Activated CD8-positive, alpha-beta memory T cell treated with anti-CD3 and anti-CD28 coated beads for 4 hours (primary cell): ENCODE data around the gene NR4A2.

Experiments used
- DNase-seq, 2 donors: peaks; one replicate each; pipeline ENCODE4 v3.0.0-alpha.2; 2020; ENCODE audit warnings: low read depth in 2 of 2

Gene NR4A2

DNA sequence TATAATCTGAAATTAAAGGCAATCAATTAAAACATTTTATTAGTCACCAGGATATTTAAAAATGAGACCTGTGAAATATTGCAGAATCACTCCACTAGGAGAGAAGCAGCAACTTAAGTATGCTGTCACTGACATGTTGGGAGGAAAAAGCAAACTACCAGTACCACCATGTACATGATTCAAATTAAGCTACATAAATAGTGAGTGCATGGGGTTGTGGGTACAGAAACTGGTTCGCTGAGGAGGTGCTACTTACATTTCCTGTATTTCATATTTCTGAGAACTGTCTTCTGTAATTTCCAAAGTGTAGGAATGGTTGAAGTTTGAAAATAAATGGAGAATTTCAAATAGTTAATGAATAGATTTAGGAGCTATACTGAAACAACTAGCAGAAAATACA, 7.9 kb upstream of the NR4A2 start:
- no peak for DNase-seq

DNA sequence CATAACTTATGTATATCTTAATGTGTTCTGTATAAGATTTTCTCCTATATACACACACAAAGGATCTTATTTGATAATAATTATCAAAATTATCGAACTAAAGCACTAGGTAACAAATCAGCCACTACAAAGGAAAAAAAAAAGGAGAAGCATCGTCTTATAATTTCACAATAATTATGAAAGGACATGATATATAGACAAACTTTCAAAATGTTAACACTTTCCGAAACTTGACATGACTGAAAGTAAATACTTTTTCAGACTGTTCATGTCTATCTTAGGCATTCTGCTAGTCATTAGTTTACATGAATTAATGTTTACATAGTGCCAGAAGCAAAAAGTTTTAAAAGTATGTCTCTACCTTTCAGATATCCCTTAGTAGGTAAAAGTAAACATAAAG, 7.3 kb upstream of the NR4A2 start:
- no peak for DNase-seq

DNA sequence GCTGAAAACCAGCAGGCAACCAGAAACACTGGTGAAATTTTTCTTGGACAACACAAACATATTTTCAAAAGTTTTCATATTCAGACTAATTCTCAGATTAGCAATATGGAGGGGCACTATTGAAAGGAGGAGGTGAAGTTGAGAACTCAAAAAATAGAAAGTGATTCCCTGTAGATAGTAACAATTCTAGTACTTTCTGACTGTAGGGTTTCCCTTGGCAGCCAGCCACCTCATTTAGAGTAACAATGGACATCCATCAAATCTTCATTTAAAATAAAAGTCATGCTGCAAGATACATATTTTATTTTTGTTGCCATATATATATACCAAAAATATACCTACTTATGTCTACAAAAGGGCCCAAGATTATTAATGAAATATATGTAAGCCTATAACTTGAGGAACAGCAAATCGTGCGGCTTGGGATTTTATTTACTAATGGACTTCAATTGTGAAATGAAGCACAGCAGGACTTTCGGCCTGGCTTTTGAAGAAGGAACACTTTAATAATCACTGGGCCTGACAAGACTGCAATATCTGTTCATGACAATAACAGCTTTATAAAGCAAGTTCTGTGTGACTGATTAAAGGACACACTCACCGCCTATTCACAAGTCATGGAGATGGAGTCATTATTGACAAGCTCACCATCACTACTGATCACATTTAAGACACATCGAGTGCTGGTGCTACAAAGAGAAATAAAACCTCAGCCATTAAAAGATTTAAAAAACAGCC, 6.8 kb upstream of the NR4A2 start:
- DNase-seq: no peak

DNA sequence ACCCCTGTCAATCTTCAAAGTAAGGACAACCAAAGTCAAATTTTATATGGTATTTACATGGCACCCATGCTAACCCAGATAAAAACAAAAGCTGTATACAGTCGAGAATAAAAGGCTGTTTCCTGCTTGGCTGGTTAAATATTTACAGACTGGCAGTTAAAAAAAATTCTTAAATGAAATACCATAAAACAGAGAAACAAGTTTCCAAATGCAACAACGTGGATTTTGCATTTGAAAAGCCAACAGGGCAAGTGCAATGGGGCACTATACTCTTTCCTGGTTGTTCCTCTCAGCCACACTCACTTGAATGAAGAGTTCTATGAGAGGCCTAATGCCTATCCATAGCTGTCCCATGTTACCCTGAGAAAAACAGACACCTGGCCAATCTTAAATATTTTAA, 6.1 kb upstream of the NR4A2 start:
- no peak for DNase-seq

DNA sequence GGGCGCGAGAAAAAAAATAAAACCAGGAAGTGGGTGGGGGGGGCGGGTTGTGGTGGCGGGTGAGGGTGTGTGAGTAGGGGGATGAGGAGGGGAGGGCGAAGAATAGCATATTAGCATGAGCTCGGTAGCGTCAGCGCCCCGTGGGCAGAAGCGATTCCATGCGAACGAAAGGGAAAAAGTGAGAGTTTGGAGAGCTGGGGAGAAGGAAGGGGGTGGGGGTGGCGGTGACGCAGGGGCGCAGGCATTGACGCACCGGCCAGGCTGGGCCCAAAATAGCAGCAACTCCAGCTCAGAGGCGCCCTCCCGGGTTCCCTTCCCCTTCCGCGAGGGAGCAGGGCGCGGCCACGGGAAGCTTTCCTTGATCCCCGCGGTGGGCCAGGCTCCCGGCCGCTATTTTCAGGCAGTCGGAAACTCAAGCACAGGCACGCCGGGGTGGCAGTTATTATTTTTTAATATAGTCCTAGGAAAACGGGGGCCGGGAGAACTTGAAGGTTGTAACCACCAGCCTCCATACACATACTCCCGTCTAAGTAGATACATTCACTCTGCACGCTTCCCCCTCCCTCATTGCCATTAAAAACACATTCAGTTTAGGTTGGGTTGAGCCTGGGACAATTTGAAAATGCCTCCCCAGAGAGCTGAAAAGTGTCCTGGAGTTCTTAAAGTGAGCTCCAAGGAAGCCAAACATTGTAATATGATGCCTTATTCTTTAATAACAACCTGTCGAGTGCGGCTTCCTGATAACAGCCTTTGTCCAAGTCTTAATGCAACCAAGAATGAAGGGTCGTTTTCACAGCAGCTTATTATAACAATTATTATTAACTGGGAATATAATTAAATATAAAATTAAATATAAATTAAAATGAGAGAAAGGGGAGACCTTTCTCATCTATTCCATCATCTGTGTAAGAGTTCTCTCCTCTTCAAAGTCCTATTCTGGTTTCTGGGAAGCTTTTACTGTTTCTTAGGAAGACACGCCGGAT, 2.3 kb upstream of the NR4A2 start:
- DNase-seq: peak; percentile 83 to 86

DNA sequence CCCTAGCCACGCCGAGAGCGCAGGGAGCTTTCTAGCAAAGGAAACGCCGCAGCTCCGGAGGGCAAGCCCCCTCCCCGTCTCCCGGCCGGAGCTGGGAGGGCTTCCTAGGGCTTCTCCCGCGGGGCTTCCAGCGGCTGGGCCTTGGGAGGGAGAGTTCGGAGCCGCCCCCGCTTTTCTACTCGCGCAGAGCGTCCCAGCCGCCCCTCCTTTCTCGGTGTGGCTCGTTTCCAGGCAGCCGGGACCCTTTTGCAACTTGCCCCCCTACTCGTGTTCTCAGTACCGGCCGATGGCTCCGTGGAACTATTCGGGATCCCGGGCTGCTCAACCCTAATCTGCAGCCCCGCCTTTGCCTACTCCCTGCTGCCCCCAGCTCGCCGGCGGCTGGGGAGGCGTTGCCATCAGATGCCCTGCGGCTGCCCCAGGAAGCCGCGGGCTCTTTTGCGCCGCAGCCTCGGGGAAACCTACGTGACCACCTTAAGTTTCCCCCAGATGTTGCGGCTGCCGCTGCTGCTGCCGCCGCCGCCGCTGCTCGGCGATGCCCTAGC, 1.5 kb upstream of the NR4A2 start:
- DNase-seq: no peak

DNA sequence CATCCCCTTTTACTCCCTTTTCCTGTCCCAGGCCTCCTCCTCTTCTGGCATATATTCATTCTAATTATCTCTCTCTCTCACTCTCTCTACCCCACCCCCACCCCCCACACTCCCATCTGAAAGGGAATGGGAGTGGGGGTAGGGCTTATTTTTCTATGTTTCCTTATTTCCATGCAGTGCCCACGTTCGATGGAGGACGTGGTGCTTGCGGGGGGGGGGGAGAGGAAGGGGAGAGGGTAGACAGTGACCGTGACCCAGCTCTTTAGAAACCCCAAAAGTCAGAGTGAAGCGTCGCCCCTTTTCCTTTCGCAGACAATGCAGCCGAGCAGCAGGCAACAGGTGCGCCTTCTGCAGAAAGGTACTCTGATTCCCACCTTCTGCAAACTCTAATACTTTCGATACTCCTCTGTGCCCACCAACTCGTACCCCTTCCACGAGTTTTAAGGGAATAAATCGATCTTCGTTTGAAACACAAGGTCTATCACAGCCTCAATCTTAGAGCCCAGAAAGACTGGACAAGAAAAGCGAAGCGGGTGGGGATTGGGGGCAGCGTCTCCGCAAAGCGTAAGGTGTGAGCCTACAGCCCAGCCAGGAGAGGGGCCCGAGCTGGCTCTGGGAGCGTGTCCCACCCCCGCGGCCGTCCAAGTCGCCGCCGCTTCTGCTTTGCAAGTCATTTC, 891 bp upstream of the NR4A2 start:
- DNase-seq: no peak

DNA sequence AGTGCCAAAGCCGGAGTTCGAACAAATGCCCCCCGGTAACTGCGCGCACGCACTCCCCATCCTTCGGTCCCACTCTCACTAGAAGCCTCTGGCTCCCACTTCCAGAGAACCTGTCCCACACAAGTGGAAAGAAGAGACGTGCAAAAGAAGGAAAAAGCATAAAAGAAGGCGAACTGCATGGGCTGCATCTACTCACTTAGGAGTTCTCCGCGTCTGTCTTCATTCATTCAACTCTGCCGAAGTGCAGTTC, 312 bp downstream of the NR4A2 start:
- no peak for DNase-seq

DNA sequence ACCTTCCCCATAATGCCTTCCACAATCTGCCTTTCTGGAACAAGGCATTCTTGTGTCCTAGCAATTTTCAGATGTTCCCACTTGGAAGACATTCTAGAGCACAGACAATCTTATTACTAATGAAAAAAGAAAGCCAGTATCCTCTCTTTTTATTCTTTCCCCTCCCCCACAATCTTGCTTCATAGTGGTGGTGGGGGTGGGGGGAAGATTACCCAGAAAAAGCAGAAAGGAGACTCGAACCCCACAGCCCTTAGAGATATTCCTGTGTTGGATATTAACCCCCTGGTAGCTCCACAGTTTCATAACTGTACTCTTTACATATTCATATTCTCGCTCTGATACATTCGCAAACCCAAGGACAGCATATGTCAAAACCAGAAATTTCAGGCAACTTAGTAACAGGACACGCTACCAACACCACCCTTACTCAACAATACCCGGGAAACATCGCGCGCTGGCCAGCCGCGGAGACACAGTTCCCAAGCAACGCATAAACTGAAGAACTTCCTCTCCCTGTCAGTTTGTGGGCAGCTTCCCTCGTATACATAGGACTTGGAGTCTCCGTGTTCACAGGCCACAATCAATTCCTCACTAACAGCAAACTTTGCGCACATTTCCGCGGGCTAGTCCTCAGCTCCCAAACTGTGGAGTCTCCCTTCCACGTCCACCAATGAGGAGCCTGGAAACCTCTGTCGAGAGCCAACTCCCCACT, 793 bp downstream of the NR4A2 start:
- no peak for DNase-seq

DNA sequence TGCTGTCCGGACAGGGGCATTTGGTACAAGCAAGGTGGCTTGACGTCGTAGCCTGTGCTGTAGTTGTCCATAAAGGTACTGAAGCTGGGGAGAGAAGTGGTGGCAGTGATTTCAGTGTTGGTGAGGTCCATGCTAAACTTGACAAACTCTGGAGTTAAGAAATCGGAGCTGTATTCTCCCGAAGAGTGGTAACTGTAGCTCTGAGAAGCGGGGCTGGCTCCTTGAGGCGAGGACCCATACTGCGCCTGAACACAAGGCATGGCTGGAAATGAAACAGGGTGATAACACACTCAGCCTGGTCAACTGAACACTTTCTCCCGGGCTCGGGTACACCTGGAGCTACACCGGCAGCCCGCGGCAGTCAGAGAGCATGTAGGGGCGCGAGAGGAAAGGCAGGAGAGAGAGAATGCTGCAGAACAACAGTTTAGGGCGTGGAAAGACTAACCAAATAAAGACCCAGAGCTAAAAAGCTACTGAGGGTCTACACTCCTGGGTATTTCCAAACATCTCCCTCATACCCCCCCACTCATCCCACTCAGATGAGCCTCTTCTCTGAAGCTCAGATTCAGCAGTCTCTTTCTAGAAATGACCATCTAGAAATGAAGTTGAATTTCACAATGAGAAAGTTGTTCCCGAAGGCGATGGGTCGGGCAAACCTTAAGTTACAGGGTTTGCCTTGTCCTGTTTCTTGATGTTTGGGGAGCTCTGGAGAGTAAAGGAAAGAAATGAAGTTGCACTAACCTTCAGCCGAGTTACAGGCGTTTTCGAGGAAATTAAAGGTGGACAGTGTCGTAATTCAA, 2.4 kb downstream of the NR4A2 start:
- DNase-seq: no peak

DNA sequence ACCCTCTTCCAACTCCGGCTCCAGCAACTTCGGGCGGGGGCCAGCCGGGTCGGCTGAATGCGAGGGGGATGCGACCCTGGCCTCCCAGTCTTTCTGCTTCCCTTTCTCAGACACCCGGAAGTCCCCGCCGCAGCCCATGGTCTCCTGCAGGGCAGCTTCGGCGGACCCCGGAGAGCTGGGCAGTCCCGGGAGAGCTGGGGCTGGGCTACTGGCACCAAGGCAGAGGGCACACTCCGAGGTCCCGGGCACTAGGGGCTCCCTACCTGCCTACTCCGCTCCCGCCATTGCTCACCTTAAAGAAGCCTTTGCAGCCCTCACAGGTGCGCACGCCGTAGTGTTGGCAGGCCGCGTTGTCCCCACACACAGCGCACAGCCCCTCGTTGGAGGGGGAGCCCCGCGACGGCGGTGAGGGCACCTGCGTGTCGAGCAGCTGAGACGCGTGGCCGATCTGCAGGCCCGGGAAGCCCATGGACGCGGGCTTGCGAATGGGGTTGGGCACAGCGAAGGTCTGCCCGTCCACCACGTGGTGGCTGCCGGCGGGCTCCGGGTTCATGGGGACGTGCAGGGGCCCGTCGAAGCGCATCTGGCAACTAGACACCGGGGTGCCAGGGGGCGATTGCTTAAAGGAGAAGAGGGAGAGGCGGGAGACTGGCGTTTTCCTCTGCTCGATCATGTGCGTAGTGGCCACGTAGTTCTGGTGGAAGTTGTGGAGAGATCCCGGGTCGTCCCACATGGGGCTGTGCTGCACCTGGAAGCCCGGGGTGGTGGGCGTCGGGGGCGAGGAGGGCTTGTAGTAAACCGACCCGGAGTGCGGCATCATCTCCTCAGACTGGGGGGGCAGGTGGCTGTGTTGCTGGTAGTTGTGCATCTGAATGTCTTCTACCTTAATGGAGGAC, 3.2 kb downstream of the NR4A2 start:
- no peak for DNase-seq

DNA sequence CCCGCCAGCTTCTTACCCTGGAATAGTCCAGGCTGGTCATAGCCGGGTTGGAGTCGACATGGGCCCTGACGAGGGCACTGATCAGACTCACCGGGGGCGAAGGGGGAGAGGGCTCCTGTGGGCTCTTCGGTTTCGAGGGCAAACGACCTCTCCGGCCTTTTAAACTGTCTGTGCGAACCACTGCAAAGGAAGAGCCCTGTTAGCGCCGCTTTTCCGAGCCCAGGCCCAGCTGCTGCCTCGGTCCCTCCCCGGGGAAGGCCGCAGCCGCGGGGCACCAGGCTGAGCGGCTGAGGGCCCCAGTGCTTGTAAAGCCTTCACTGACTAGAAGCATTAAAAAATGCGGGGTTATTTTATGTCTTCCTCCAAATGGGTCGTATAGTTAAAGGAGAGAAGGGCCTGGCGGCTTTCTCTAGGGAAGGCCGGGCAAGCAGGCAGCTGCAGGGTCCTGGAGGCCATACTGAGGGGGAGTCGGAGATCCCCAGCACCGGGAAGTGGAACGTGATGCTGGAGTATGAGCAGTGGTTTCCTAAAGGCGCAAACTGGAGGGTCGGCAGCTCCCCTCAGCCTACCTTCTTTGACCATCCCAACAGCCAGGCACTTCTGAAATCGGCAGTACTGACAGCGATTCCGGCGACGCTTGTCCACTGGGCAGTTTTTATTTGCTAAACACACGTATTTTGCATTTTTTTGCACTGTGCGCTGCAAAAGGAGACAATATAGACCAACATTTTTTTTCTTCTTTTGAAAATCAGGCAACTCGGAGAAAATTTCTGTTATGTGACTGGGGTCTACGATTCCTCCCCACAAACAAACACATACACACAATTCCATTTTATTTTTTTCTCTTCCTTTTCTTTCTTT, 4.5 kb downstream of the NR4A2 start:
- DNase-seq: no peak

DNA sequence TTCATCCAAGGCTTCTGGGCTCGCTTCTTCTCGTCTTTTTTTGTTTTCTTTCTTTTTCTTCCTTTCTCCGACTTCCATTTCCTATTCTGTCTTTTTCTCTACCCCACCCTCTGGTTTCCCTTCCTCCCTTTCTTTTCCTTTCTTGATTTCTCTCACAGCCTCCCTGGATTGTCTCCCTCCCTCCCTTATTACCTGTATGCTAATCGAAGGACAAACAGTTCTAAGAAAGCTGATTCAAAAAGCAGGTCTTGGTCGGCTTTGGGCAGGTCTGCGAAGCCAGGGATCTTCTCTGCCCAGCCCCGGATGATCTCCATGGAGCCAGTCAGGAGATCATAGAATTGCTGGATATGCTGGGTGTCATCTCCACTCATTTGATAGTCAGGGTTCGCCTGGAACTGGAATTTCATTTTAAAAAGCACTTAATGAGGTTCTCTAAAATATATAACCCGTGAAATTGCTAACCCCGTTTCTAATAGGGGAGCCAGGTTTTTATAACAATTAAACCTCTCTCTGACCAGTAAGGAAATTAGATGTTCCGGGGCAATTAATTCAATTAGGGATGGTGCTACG, 5.9 kb downstream of the NR4A2 start:
- DNase-seq: no peak

DNA sequence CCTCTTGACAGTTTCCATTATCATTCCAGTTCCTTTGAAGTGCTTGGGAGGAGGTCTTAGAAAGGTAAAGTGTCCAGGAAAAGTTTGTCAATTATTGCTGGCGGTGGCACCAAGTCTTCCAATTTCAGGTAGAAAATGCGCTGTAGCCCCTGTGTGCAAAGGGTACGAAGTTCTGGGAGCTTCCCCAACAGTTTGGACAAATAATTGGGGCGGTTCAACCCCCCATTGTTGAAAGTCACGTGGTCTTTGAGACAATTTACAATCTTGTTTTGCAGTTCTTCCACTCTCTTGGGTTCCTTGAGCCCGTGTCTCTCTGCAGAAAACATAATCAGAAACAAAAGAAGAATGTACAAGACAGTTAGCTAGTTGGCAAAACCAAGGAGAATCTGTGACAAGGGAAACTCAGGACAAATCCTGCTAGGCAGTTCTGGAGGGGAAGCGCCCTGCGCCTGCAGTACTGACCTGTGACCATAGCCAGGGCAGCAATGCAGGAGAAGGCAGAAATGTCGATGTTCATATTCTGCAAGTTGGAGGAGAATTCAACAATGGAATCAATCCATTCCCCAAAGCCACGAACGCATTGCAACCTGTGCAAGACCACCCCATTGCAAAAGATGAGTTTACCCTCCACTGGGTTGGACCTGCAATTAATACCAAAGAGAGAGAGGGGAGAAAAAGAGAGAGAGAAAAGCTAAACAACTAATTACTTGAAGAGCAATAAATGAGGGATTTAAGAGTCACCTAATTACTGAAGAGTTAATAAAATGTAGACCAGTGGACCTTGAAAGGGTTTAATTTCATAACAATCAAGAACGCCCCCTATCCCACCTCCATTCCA, 6.6 kb downstream of the NR4A2 start:
- no peak for DNase-seq

DNA sequence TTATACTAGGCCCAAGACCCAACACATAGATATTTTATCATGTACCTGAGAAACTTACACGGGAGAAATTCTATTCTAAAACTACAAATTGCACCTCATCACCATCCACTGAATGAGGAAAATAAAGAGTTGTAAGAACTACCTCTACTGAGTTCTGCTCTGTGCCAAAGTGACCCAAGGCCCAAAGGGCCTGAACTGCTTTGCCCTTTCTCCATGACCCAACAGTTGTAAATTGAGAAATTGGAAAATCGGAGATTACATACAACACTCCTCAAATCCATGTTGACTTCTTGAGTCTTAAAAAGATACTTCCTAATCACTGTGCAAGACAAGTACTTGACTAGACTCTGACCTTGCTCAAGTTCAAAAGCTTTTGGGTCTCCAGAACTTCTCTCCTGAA, 8.8 kb downstream of the NR4A2 start:
- DNase-seq: no peak

DNA sequence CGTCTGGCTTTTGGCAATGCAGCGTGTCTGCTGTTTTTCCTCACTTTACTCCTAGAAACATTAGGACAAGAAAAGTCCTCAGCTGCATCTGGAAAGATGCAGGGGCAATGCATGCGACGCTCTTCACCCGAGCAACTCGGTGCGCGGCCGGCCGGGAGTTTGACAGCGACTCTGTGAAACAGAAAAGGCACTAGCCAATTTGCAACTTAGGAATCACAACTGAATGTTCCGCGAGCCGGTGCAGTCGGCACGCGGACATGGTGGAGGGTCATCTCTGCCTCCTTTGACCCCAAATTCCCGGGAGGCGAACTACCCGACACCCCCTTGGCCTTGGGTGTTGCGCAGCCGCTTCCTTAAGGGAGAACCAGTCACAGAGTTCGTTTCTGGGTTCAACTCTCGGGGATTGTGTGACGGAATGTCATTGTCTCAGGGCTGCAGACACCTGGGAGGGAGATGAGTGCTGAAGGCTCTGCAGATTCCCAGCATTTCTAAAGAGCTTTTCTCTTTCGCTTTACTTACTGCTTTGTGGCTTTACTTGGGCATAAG, 9.8 kb downstream of the NR4A2 start:
- DNase-seq: no peak

DNA sequence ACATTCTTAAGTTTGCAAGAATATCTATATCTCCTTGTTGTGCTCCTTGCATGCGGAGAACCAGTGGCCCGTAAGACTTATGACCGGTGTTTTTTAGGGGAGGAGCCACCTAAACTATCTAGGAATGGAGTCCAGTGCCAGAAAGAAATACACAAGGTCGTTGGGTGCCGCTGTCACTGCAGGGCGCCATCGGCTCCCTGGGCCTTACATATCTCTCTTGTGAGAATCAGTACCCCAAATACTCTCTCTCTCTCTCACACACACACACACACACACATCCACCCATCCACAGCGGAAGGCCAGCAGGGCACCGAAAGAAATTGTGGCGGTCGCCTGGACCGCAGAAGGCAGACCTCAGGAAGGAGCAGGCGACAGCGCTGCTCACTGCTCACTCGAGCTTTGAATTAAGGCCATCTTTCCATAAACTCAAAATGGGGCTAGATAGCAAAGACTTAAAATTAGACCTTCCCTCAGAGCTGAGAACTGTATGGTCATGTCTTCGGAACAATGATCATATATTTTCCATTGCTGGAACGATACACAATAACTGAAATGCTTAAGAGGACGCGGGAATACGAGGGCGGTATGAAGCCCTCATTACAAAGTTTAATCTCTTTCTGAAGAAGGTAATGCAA, 10.4 kb downstream of the NR4A2 start:
- no peak for DNase-seq
